ENCODE results near the gene MICAL3.

GRCh38 chr22:17785185-17786184 lies 238.9 kb downstream of the MICAL3 start:
- TF ChIP-seq POLR2A (IDR thresholded peaks at IDR 0.05) (no peak), CTCF (IDR thresholded peaks at IDR 0.05) (peak in 3 of 4 experiments; percentile 41 to 65 (median 60)), EP300 (IDR thresholded peaks at IDR 0.05) (no peak)
